SK-N-SH (cell line): Measurements from ENCODE around the gene FH. TPM values are rescaled to one million over a fixed set of nuclear protein-coding genes. Genes with fewer than 3 reads are reported as not detected.

Experiments
- CTCF ChIA-PET: fragments of 300-600, 350-600 bp; formaldehyde crosslinking; extraction: SDS; loops from one replicate; lab custom pipeline; 2021; lab: Yijun Ruan, JAX
- POLR2A ChIA-PET: fragments of 350-600 bp; sonication (Branson Sonifier 250); formaldehyde crosslinking; extraction: SDS; loops from one replicate; lab custom pipeline; 2020; ENCODE audit warnings: antibody characterized with exemption, inconsistent platforms; lab: Yijun Ruan, JAX
- DNase-seq: peaks from one replicate; pipeline ENCODE4 v3.0.0; 2012
- H2AFZ ChIP-seq: fragments of 200-600 bp; sonication (generic); 2 replicates; pipeline ENCODE4 v1.8.1; 2016; ENCODE audit warnings: antibody characterized with exemption, mild to moderate bottlenecking, low read depth
- H3F3A ChIP-seq: fragments of 200-600 bp; sonication (generic); replicated peaks from 2 replicates; pipeline ENCODE3; 2016; ENCODE audit warnings: antibody characterized with exemption, mild to moderate bottlenecking; ENCODE audit not compliant: insufficient read depth
- H3K27ac ChIP-seq, 2 experiments: fragments of 200-500 bp in 1 of 2; fragments of 200-600 bp in 1 of 2; sonication (Bioruptor generic) in 1 of 2; sonication (generic), shearing (Covaris generic) in 1 of 2; 2 replicates each; pipeline versions ENCODE4 v1.5.1 to v1.6.1; 2014 to 2016; ENCODE audit warnings: low read depth in 2 of 2, inconsistent platforms in 1 of 2, low read length in 1 of 2, mild to moderate bottlenecking in 1 of 2, mixed read lengths in 1 of 2
- H3K27me3 ChIP-seq: fragments of 200-600 bp; sonication (generic), shearing (Covaris generic); 2 replicates; pipeline ENCODE4 v1.6.1; 2016; ENCODE audit warnings: mixed run types; ENCODE audit not compliant: insufficient read depth
- H3K36me3 ChIP-seq, 2 experiments: fragments of 200-500 bp in 1 of 2; fragments of 200-600 bp in 1 of 2; sonication (Bioruptor generic) in 1 of 2; sonication (generic) in 1 of 2; replicated peaks in 1 of 2; 2 replicates each; pipeline versions ENCODE3 to v1.5.1; 2014 to 2016; ENCODE audit warnings: low read length in 1 of 2, mild to moderate bottlenecking in 1 of 2; ENCODE audit not compliant: insufficient read depth in 2 of 2, control insufficient read depth in 1 of 2
- H3K4me1 ChIP-seq, 2 experiments: fragments of 200-500 bp in 1 of 2; fragments of 200-600 bp in 1 of 2; sonication (Bioruptor generic) in 1 of 2; sonication (generic), shearing (Covaris generic) in 1 of 2; 2 replicates each; pipeline versions ENCODE4 v1.5.1 to v1.6.1; 2014 to 2016; ENCODE audit warnings: low read depth in 1 of 2, low read length in 1 of 2, mixed run types in 1 of 2; ENCODE audit not compliant: insufficient read depth in 2 of 2, control insufficient read depth in 1 of 2
- H3K4me2 ChIP-seq: fragments of 200-600 bp; sonication (generic), shearing (Covaris generic); 2 replicates; pipeline ENCODE4 v1.6.1; 2017; ENCODE audit warnings: mixed run types
- H3K4me3 ChIP-seq, 2 experiments: fragments of 200-500 bp in 1 of 2; fragments of 200-600 bp in 1 of 2; sonication (Bioruptor generic) in 1 of 2; sonication (generic), shearing (Covaris generic) in 1 of 2; 2 replicates each; pipeline versions ENCODE4 v1.5.1 to v1.8.1; 2014 to 2016; ENCODE audit warnings: low read depth in 2 of 2, inconsistent platforms in 1 of 2, low read length in 1 of 2, mild to moderate bottlenecking in 1 of 2, mixed read lengths in 1 of 2, moderate library complexity in 1 of 2
- H3K79me2 ChIP-seq: fragments of 200-600 bp; sonication (generic); 2 replicates; pipeline ENCODE4 v1.8.1; 2017; ENCODE audit warnings: mild to moderate bottlenecking; ENCODE audit not compliant: insufficient read depth
- H3K9ac ChIP-seq: fragments of 200-600 bp; sonication (generic); 2 replicates; pipeline ENCODE4 v1.6.1; 2017; ENCODE audit warnings: mixed run types
- H3K9me2 ChIP-seq: fragments of 200-600 bp; sonication (generic); 2 replicates; pipeline ENCODE4 v1.6.1; 2017; ENCODE audit warnings: mixed run types
- H3K9me3 ChIP-seq: fragments of 200-600 bp; sonication (generic); 2 replicates; pipeline ENCODE4 v1.6.1; 2017; ENCODE audit warnings: mixed run types, mild to moderate bottlenecking, moderate library complexity
- H4K20me1 ChIP-seq: fragments of 200-600 bp; sonication (generic); 2 replicates; pipeline ENCODE4 v1.6.1; 2017; ENCODE audit warnings: mild to moderate bottlenecking, mixed run types; ENCODE audit not compliant: insufficient read depth
- CHD2 ChIP-seq: fragments of 150-350 bp; IDR thresholded peaks from 2 replicates; pipeline ENCODE4 v1.6.1; 2018; ENCODE audit warnings: low read length; ENCODE audit not compliant: partially characterized antibody
- ELF1 ChIP-seq: IDR thresholded peaks from 2 replicates; pipeline ENCODE4 v1.4.0; 2012
- EP300 ChIP-seq, 2 experiments: IDR thresholded peaks; 2 replicates each; pipeline versions ENCODE4 v1.4.0 to v1.6.1; 2012; ENCODE audit warnings: borderline replicate concordance in 1 of 2, low read depth in 1 of 2, low read length in 1 of 2
- FOSL2 ChIP-seq: IDR thresholded peaks from 2 replicates; pipeline ENCODE4 v1.4.0; 2012; ENCODE audit warnings: low read depth, mild to moderate bottlenecking, moderate library complexity, borderline replicate concordance
- FOXM1 ChIP-seq: IDR thresholded peaks from 2 replicates; pipeline ENCODE4 v1.4.0; 2012; ENCODE audit warnings: low read depth, mild to moderate bottlenecking
- GATA2 ChIP-seq: sonication (generic); formaldehyde crosslinking; IDR thresholded peaks from 2 replicates; pipeline ENCODE4 v1.5.0; 2020; ENCODE audit warnings: mild to moderate bottlenecking, missing genetic modification reagents
- MEF2A ChIP-seq: IDR thresholded peaks from 2 replicates; pipeline ENCODE4 v1.4.0; 2012; ENCODE audit warnings: low read depth, borderline replicate concordance
- NFIC ChIP-seq: IDR thresholded peaks from 2 replicates; pipeline ENCODE4 v1.4.0; 2012; ENCODE audit warnings: borderline replicate concordance
- NRF1 ChIP-seq: IDR thresholded peaks from 2 replicates; pipeline ENCODE4 v1.6.1; 2012; ENCODE audit warnings: low read depth, mild to moderate bottlenecking, low read length
- RAD21 ChIP-seq: IDR thresholded peaks from 2 replicates; pipeline ENCODE4 v1.6.1; 2012; ENCODE audit warnings: mild to moderate bottlenecking, low read length
- RXRA ChIP-seq: IDR thresholded peaks from 2 replicates; pipeline ENCODE4 v1.4.0; 2012; ENCODE audit warnings: low read depth, mild to moderate bottlenecking, borderline replicate concordance
- SIN3A ChIP-seq: IDR thresholded peaks from 2 replicates; pipeline ENCODE4 v1.6.1; 2012; ENCODE audit warnings: low read depth, mild to moderate bottlenecking, low read length, moderate library complexity, borderline replicate concordance
- TAF1 ChIP-seq: IDR thresholded peaks from 2 replicates; pipeline ENCODE4 v1.6.1; 2012; ENCODE audit warnings: low read depth, mild to moderate bottlenecking, low read length, moderate library complexity, borderline replicate concordance
- TCF12 ChIP-seq: IDR thresholded peaks from 2 replicates; pipeline ENCODE4 v1.4.0; 2012
- TEAD4 ChIP-seq: IDR thresholded peaks from 2 replicates; pipeline ENCODE4 v1.4.0; 2012; ENCODE audit warnings: mild to moderate bottlenecking, borderline replicate concordance; ENCODE audit not compliant: insufficient read depth
- YY1 ChIP-seq: IDR thresholded peaks from 2 replicates; pipeline ENCODE4 v1.4.0; 2012; ENCODE audit warnings: low read depth, mild to moderate bottlenecking
- WGBS: methylation state at CpG from one replicate; pipeline ENCODE4 v1.1.6; 2017; ENCODE audit warnings: low lambda C conversion rate; 5-methylcytosine and 5-hydroxymethylcytosine counted together
- polyA plus RNA-seq, 3 experiments: library from polyadenylated mRNA; depleted of rRNA; stranded (reverse); fragments of >200 nt; gene quantifications; 2 replicates each; pipeline ENCODE4 v1.2.3, GENCODE V29; 2012
- TF ChIP-seq, protein P1 (sequence below): IDR thresholded peaks from 2 replicates; pipeline ENCODE4 v1.4.0; 2012; ENCODE audit warnings: low read depth, borderline replicate concordance
- TF ChIP-seq, protein P2 (sequence below): fragments of 150-350 bp; IDR thresholded peaks from 2 replicates; pipeline ENCODE4 v1.6.1; 2017; ENCODE audit warnings: antibody characterized with exemption, low read length, low read depth, borderline replicate concordance
- TF ChIP-seq, protein P3 (sequence below): IDR thresholded peaks from 2 replicates; pipeline ENCODE4; 2012
- TF ChIP-seq, protein P4 (sequence below): fragments of 150-350 bp; IDR thresholded peaks from 2 replicates; pipeline ENCODE4 v1.6.1; 2016; ENCODE audit warnings: mild to moderate bottlenecking, low read depth, low read length

FH gene
- polyA plus RNA-seq, 1 of the 3 experiments (the other 2 are of a cell fraction) = 48.1 TPM

DNA sequence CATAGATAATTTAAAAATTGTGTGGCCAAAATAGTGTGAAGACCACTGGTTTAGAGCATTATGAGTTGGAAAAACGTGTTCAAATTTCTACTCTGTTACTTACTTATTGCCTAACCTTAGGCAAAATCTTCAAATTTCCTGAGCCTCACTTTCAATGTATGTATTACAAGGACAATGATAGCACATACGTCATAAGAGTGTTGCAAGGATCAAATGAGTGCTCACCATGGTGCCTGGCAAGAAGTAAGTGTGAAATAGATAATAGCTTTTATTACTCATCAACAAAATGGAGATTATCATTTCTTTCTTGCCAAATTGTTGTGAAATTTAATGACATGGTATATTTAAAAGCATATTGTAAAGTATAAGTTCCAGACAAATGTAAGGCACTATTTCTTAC, 57.2 kb downstream of the FH start:
- Histone ChIP-seq H3K9me2 (no peaks in the 10 kb centered on the region), H3K9ac (no peak overlapping the region), H2AFZ (no peak overlapping the region), H3K36me3 (no peaks in the 10 kb centered on the region), H3F3A (no peaks in the 10 kb centered on the region), H3K27ac (no peak overlapping the region), H3K4me3 (no peak overlapping the region), H3K79me2 (no peaks in the 10 kb centered on the region), H3K4me2 (no peak overlapping the region), H4K20me1 (no peaks in the 10 kb centered on the region), H3K27me3 (no peaks in the 10 kb centered on the region), H3K9me3 (no peaks in the 10 kb centered on the region), H3K4me1 (no peaks in the 10 kb centered on the region)
- DNase-seq = no peak
- TF ChIP-seq MEF2A = no peak
- no peak for TF ChIP-seq NFIC
- no peak for TF ChIP-seq TAF1
- TF ChIP-seq, protein P1, sequence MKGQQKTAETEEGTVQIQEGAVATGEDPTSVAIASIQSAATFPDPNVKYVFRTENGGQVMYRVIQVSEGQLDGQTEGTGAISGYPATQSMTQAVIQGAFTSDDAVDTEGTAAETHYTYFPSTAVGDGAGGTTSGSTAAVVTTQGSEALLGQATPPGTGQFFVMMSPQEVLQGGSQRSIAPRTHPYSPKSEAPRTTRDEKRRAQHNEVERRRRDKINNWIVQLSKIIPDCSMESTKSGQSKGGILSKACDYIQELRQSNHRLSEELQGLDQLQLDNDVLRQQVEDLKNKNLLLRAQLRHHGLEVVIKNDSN = no peak
- TF ChIP-seq SIN3A = no peak
- TF ChIP-seq, protein P2, sequence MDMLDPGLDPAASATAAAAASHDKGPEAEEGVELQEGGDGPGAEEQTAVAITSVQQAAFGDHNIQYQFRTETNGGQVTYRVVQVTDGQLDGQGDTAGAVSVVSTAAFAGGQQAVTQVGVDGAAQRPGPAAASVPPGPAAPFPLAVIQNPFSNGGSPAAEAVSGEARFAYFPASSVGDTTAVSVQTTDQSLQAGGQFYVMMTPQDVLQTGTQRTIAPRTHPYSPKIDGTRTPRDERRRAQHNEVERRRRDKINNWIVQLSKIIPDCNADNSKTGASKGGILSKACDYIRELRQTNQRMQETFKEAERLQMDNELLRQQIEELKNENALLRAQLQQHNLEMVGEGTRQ = no peak
- TF ChIP-seq FOSL2 = no peak
- no peak for TF ChIP-seq GATA2 (CRISPR knock-in tag)
- no peak for TF ChIP-seq CHD2
- POLR2A ChIA-PET = no interaction called here
- CTCF ChIA-PET = no interaction called here
- 29% methylated on average over 2 of the region's 2 CpGs for WGBS

DNA sequence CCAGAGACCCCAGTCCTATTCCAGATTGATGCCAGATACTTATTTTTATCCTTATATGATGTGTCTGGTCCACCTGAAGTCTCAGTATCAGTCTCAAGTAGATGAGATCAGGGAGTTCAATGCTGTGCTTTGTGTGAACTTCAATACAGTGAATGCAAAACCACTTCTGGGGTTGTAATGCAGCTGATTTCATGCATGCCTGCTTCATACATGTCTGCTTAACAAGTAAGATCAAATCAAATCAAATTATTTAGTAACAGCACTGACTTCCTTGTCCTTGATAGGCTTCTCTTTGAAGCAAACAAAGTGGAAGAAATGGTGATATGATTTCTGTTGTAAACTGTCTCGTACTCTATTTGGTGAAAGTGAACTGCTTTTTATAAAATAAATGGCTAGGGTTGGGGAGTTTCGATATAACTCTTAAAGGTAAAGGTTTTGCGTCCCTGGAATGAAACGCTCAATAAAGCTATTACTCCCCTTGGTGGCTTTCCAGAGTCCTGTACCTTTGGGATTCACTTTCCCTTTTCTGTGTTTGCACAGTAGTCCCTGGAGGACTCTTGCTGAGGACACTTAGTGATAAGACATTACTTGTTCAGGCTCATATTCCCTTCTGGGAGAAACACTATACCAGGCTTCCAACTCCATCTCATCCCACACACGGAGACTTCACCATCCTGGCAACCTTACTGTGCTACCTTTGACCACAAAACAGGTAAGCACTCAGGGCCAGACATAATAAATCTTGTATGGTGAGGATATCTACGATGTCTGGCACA, 59.3 kb downstream of the FH start:
- Histone ChIP-seq H3K9ac (no peak overlapping the region), H3K4me2 (no peak overlapping the region), H3K9me2 (no peaks in the 10 kb centered on the region), H4K20me1 (no peaks in the 10 kb centered on the region), H3K4me1 (no peaks in the 10 kb centered on the region), H3K27ac (no peak overlapping the region), H3F3A (no peaks in the 10 kb centered on the region), H3K36me3 (no peaks in the 10 kb centered on the region), H3K4me3 (no peak overlapping the region), H3K27me3 (no peaks in the 10 kb centered on the region), H3K79me2 (no peaks in the 10 kb centered on the region), H3K9me3 (no peaks in the 10 kb centered on the region), H2AFZ (no peak overlapping the region)
- CTCF ChIA-PET = interaction anchor here (0.8 kb wide), 1 partner anchor 13 kb away, joined by 3 read pairs; no protein-coding TSS in a partner anchor
- no peak for DNase-seq
- POLR2A ChIA-PET = no interaction called here
- 45% methylated on average over 6 of the region's 6 CpGs for WGBS
- TF ChIP-seq NFIC = no peak
- TF ChIP-seq TEAD4 = no peak
- TF ChIP-seq, protein P2 = no peak
- no peak for TF ChIP-seq YY1
- no peak for TF ChIP-seq MEF2A
- TF ChIP-seq NRF1 = no peak
- TF ChIP-seq, protein P1 = no peak
- TF ChIP-seq RAD21 = no peak
- TF ChIP-seq TCF12 = no peak
- no peak for TF ChIP-seq RXRA
- TF ChIP-seq, protein P3, sequence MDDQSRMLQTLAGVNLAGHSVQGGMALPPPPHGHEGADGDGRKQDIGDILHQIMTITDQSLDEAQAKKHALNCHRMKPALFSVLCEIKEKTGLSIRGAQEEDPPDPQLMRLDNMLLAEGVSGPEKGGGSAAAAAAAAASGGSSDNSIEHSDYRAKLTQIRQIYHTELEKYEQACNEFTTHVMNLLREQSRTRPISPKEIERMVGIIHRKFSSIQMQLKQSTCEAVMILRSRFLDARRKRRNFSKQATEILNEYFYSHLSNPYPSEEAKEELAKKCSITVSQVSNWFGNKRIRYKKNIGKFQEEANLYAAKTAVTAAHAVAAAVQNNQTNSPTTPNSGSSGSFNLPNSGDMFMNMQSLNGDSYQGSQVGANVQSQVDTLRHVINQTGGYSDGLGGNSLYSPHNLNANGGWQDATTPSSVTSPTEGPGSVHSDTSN = no peak
- TF ChIP-seq, protein P4, sequence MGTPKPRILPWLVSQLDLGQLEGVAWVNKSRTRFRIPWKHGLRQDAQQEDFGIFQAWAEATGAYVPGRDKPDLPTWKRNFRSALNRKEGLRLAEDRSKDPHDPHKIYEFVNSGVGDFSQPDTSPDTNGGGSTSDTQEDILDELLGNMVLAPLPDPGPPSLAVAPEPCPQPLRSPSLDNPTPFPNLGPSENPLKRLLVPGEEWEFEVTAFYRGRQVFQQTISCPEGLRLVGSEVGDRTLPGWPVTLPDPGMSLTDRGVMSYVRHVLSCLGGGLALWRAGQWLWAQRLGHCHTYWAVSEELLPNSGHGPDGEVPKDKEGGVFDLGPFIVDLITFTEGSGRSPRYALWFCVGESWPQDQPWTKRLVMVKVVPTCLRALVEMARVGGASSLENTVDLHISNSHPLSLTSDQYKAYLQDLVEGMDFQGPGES = no peak
- no peak for TF ChIP-seq ELF1
- no peak for TF ChIP-seq TAF1
- no peak for TF ChIP-seq EP300 (IDR thresholded peaks at IDR 0.05; ENCODE audit: borderline replicate concordance in 1 of 2, low read depth in 1 of 2, low read length in 1 of 2)
- no peak for TF ChIP-seq FOXM1
- TF ChIP-seq SIN3A = no peak
